ENCODE data around the gene NEK4.
A peak's percentile ranks its signal among the peaks of the same experiment; 100 is the strongest.
"Not testable (repeated sequence)": the region's sequence is repeated elsewhere in the genome, so short reads cannot be mapped to it uniquely, and the experiment has no call there.

NEK4 gene

DNA sequence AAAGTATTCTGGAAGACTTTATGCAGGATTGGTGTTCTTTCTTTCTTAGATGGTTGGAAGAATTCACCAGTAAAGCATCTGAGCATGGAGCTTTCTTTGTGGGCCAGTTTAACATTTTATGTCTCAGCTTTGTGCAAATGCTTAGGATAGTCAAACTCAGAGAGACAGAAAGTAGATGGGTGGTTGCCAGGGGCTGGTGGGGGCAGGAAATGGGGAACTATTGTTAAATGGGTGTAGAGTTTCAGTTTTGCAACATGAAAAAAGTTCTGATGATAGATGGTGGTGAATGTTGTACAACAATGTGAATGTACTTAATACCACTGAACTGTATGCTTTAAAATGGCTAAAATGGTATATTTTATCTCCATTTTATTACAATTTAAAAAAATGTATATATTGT lies 40.1 kb downstream of the NEK4 start:
- DNase-seq: no peak

DNA sequence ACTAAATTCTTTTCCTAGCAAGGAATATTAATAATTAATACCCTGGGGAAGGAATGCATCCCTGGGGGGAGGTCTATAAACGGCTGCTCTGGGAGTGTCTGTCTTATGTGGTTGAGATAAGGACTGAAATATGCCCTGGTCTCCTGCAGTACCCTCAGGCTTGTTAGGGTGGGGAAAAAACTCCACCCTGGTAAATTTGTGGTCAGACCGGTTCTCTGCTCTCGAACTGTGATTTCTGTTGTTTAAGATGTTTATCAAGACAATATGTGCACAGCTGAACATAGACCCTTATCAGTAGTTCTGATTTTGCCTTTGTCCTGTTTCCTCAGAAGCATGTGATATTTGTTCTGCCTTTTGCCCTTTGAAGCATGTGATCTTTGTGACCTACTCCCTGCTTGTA lies 42.0 kb downstream of the NEK4 start:
- not testable (repeated sequence) for DNase-seq

- no peak for DNase-seq
These were observed 46.2 kb downstream of the NEK4 start for GRCh38 chr3:52724511-52724910.

GRCh38 chr3:52723935-52724334 lies 46.8 kb downstream of the NEK4 start:
- no peak for DNase-seq

- DNase-seq: no peak
These were observed 48.2 kb downstream of the NEK4 start for GRCh38 chr3:52722491-52722890.

- no peak for DNase-seq
These were observed 49.1 kb downstream of the NEK4 start for GRCh38 chr3:52721730-52722008.

DNA sequence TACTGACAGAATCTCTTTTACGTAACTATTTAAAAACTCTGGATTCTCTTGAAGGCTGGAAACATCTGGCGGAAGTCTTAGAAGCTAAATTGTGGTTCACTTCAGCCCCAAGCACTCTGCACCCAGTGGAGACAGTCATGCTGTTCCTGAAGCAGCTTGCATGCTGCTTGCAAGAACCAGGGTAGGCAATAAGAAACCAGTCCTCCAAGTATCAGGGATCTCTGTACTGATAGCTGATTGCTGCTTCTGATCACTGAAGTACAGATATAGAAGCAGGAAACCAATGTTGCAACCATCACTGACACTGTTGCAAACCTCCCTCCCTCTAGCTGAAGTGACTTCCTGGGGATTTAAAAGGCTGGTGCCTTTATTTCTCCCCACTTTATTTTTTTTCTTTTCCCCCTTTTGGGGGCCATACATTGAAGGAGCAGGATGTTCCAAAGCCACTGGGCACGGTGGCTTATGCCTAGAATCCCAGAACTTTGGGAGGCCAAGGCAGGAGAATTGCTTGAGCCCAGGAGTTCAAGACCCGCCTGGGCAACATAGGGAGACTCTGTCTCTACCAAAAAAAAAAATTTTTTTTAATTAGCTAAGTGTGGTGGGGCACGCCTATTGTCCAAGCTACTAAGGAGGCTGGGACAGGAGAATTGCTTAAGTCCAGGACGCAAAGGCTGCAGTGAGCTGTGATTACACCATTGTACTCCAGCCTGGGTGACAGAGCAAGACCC lies 49.6 kb downstream of the NEK4 start:
- DNase-seq: no peak

- no peak for DNase-seq
These were observed 51.1 kb downstream of the NEK4 start for GRCh38 chr3:52719618-52720017.

DNA sequence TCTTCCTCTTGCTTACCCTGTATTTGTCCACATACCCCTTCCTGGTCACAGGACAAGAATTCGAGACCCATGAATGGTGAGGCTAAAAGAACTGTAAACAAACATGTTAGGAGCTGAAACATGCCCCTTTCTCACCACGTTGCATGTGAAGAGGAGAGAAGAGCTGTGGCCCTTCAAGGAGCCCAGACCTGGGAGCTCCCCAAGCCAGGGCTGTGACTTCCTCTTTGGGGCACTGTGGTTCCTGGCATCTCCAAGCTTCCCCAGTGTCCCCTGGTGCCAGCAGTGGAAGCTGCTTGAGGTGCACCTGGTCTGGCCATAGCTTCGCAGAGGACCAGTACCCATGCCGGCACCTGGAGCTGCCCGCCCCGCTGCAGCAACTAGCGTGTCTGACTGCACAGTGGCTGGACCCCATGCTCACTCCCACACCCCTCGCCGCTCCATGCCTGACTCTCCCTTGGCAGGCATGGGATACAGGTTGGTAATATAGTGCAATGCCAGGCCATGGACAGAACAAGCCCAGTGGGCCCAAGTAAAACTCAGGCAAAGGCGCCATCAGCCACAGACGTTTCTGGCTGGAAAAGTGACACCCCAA lies 54.9 kb downstream of the NEK4 start:
- DNase-seq: no peak

DNA sequence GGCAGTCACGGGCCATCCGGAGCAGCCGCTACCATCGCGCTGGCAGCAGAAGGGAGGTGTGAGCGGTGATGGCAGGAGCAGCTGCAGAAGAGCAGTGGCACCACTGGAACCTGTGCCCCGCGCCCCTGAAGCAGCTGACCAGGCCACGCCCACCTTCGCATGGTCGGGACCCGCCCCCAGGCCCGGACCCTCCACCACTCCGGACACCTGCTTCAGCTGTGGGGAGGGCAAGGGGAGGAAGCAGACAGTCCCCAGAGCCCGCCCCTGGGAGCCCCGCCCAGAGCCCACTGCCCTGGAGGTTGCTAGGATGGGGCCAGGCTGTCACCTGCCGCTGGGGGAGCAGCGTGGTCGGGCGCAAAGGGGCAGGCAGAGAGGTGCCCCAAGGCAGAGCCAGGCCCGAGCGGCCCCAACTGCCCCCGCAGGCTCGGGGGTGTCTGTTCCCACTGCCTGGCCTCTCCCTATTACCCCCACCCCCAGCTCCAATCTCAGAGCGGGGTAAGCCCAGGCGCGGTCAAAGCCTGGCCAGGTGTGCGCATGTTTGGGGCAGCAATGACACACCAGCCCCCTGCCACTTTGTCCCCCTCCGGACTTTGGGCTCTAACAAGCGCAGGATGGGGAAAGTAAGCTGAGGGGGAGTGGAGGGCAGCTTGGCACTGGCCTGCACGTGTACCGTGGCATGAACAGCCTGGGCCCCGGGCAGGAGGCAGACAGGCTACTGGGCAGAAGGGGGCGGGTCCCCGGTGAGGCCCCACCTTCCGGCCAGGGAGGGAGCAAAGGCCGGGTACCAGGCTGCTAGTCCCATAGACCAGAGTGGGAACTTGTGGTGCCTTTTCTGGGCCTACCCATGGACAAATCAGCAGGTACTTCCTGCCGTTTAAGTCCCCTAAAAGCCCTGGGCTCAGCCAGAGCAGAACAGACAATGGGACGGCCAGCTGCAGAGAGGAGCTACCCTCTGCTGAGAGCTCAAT lies 56.1 kb downstream of the NEK4 start:
- DNase-seq: no peak

- no peak for DNase-seq
These were observed 58.2 kb downstream of the NEK4 start for GRCh38 chr3:52712291-52713212.

GRCh38 chr3:52710512-52710911 lies 60.2 kb downstream of the NEK4 start:
- DNase-seq: no peak

DNA sequence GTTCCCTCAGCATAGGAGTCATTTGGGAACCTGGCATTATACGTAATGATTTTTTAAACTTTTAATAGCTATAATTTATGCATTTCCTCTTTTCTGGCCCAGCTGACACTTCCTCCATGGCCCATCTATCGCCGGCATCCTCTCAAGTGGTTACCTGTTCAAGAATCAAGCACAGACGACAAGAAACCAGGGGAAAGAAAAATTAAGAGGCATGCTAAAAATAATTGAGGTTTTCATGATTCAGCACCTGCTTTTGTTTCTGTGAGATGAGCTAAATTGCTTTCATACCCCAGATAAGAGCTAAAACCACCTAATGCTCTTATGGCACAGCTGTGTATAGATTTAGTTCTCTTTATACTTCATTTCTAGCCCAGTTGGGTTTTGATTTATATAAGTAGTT lies 63.2 kb downstream of the NEK4 start:
- no peak for DNase-seq

- peak; percentile 90 for DNase-seq
These were observed 64.8 kb downstream of the NEK4 start, which contains the start of the genes GLT8D1 and SPCS1 for GRCh38 chr3:52705688-52706686. GLT8D1 (minus strand) TSS chr3:52705791; CDS start chr3:52700460, 5,331 bp downstream. SPCS1 (plus strand) TSS chr3:52706106; CDS start chr3:52706247, 141 bp downstream.

- no peak for DNase-seq
These were observed 65.4 kb downstream of the NEK4 start for GRCh38 chr3:52705438-52705687.

DNA sequence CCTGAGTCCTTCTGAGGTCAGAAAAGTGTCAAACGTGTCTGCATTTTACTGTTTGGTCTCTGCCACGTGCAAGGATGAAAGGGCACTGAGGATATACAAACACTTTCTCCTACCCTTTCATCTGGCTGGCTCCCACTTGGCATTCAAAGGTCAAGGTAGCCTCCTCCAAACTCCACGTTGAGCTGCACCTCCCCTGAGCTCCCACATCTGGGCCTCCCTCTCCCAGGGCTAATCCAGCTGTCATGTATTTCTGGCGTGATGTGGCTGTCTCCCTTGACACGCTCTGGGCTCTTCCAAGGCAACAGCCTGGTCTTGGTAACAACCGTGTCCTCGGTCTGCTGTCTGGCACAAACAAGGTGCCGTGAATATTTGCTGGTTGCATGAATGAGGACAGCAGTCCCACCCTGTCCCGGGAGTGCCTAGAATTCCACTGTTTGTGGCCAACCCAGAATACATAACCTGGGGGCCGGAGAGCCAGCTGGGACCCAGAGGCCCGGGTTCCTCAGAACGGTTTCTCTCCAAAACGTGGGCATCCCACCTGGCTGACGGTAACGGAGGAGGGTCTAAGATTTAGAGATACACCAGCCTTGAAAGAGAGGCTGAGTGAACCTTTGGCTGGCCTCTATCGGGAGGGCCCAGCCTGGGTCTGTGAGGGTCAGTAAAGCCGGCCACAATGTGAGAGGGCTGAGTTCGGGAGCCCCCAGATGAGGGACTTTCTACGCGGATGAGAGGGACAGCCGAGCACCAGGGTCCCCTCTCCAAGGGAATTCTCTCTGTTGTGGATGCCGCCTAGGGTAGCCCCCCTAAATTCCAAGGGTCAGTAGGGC lies 65.9 kb downstream of the NEK4 start:
- DNase-seq: peak; percentile 54

DNA sequence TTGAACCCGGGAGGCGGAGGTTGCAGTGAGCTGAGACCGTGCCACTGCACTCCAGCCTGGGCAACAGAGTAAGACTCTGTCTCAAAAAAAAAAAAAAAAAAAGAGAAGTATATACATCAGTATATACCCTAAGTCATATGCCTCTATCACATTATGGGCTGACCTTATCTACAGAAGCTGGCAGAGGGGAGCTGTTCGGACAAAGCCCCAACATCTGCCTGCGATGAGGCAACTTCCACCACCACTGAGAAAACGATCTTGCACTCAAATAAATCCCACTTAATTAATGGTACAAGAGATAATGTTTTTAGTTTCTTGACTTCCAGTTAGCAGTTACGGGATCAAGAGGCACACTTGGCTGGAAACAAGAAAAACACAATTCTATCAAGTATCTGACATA lies 67.4 kb downstream of the NEK4 start:
- DNase-seq: no peak

GRCh38 chr3:52697632-52697965 lies 73.1 kb downstream of the NEK4 start:
- DNase-seq: no peak

GRCh38 chr3:52696830-52697631 lies 73.7 kb downstream of the NEK4 start:
- no peak for DNase-seq

All from NCI-H82 (cell line).